ENCODE data around the gene CARD10.
A peak's percentile ranks its signal among the peaks of the same experiment; 100 is the strongest.

DNA sequence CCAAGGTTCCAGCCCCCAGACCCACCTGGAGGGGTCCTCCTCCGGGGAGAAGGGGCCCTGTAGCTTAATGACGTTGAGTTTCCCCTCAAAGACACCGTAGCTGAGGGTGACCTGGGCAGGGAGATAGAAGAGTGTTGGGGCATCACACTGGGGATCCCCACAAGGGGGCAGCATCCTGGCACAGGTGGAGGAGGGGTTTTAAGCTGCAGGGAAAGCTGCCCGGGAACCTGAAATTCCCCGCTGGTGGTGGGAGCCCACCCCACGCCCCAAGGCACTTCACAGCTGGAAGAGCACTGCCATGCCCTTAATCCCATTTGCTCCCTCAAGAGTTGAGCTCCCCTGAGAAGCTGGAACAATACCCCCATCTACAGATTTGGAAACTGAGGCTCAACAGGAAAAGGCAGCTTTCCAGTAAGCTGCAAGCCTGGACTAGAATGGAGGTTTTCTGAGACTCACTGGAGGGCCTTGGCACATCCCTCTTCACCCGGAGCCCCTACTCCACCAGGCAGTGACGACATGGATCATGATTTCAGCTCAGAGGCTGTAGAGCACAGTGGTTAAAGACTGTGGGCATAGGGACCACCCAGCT, 46.7 kb downstream of the CARD10 start:
- TF ChIP-seq CREB1 (IDR thresholded peaks at IDR 0.05; ENCODE audit: low read depth) (no peak), TEAD4 (IDR thresholded peaks at IDR 0.05) (no peak), EP300 (IDR thresholded peaks at IDR 0.05; ENCODE audit: borderline replicate concordance) (no peak), TCF12 (IDR thresholded peaks at IDR 0.05; ENCODE audit: low read depth) (no peak), TAF1 (IDR thresholded peaks at IDR 0.05; ENCODE audit: low read depth) (no peak), RAD21 (IDR thresholded peaks at IDR 0.05; ENCODE audit: low read depth) (peak; percentile 68), MAX (IDR thresholded peaks at IDR 0.05) (no peak), CEBPB (IDR thresholded peaks at IDR 0.05) (no peak), ZBTB7A (IDR thresholded peaks at IDR 0.05; ENCODE audit: low read depth) (0 out of 2 replicates have a peak, but pooled peaks have one; percentile 34), FOXM1 (IDR thresholded peaks at IDR 0.05; ENCODE audit: borderline replicate concordance, low read depth) (no peak), REST (IDR thresholded peaks at IDR 0.05; ENCODE audit: low read depth) (no peak), EGR1 (IDR thresholded peaks at IDR 0.05) (no peak), YY1 (IDR thresholded peaks at IDR 0.05; ENCODE audit: low read depth) (no peak)
- TF ChIP-seq, protein P1, sequence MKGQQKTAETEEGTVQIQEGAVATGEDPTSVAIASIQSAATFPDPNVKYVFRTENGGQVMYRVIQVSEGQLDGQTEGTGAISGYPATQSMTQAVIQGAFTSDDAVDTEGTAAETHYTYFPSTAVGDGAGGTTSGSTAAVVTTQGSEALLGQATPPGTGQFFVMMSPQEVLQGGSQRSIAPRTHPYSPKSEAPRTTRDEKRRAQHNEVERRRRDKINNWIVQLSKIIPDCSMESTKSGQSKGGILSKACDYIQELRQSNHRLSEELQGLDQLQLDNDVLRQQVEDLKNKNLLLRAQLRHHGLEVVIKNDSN (IDR thresholded peaks at IDR 0.05): no peak
